ENCODE measurements around the gene FAM171A1.
"Not testable (repeated sequence)": the region's sequence is repeated elsewhere in the genome, so short reads cannot be mapped to it uniquely, and the experiment has no call there.

Gene FAM171A1

DNA sequence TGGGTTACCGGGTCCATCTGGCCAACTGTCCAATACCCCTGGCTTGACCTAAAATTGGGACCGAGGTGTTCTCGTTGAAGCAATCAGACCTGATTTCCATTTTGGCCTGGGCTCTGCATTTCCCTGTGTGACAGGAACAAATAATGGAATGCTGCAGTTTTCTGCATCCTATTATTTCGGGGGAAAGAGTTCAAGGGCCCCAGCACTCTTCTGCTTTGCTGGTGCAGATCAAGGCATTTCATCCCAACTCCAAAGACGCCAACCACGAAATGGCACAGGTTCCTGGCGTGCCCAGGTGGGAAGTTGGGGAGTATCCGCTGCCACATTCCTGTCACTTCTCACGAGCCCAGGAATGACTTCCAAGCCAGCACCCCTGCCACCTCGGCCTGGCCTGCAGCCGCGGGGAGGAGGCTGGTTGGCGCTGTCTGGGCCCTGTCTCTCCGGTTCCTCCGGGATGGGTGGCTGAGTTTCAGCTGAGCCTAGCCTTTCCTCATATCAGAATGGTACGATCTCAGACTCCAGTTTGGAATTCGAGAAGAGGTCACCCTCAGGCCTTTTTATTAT, 56.5 kb downstream of the FAM171A1 start:
- no peak for DNase-seq

DNA sequence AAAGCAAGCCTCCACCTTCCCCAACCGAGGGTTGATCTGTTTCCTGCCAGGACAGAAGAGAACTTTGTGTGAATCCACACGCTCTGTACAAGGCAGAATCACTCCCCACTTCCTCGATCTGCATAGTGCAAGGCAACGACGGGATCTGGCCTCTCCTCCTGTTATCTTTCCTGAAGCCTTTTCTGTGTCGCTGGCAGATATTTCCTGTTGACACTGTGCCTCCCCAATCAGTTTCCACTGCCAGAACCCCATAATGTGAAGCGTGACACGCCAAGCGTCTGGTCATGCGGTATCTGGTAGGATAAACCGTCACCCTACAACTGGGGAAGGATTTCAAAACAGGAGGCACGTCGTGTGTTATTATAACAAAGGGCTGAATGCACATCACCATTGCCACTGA, 57.2 kb downstream of the FAM171A1 start:
- DNase-seq: no peak

DNA sequence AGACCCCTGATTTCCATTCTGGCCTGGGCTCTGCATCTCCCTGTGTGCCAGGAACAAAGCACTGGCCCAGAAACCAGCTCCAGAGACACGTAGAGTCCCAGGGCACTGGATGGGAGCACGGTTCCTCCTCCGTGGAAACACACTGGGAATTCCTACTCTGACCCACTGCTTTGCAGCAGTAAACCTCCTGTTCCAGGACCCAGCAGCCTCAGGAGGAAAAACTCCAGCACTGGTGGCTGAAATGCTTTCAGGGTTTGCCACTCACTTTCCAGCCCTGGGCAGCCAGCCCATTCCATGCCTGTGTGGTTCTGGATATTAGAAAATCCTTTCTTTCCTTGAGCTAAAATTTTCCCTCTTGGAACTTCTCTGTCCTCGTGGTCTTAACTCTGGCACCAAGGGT, 58.0 kb downstream of the FAM171A1 start:
- no peak for DNase-seq

DNA sequence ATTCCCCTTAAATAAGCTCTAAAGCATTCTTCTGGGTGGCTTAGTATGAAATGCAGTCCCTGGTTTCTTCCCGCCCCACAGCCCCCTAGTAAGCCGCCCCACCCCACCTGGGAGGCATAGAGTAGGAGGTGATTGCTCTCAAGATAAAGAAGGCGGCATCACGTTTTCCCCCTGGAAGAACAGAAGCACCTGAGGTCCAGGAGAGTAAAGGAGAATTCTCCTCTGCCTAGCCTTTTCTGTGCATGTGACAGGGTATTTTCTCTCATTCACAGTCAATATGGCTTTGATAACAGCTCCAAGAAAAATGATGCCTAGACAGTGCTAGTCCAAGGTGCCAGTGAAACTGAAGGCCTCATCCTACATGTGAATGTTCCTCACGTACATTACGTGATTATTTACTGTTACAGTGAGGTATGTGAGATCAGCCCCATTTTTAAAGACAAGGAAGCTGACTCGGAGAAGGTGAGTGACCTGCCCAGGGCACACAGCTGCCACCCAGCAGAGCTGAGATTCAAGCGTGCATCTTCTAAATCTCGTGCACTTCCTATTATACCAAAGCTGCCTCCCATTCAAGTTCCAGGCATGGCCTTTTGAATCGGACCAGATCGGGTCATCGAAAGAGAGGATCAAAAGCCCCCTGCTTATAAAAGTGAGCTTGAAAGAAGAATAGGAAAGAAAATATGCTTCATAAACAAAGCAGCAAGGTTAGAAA, 59.4 kb downstream of the FAM171A1 start:
- no peak for DNase-seq

DNA sequence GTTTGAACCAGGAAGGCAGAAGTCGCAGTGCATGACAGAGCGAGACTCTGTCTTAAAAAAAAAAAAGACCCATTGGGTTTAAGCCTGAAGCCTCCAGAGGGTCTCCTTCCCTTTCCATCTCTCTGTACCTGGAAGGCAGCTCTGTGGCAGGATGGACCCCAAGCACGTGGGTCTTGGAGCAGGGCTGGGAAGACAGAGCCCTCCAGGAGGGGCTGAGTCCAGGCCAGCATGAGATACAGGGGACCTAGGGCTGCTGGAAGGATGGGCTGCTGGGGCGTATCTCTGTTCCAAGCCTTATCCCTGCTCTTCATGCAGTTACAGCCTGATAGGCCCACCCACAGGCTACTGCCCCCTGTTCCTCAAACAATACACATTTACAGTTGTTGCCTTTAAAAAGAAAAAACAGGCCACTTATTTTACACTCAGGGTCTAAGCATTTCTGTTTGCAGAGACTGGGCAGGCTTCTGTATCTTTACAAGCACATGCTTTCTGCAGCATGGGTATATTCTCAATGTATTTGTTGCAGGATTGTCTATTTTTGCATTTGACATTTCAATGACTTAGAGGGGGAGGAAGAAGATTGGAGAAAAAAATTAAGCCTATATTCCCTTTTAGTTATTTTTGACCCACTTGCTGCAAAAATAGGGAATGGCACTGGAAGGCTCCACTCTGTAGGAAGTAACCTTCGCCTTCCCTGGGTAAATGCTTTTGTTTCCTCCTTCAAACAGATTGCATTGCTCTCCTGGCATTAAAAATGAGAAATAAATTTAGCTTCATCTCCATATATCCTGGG, 60.1 kb downstream of the FAM171A1 start:
- no peak for DNase-seq

DNA sequence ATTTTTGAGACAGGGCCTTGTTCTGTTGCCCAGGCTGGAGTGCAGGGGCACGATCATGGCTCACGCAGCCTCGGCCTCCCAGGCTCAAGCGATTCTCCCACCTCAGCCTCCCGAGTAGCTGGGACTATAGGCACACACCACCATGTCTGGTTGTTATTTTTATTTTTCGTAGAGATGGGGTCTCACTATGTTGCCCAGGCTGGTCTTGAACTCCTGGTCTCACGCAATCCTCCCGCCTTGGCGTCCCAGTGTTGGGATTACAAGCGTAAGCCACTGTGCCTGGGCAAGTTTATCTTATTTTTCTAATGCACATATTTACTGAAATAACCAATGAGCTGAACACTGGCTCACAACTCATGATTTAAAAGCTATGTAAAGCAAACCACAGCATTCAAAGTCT, 61.9 kb downstream of the FAM171A1 start:
- no peak for DNase-seq

DNA sequence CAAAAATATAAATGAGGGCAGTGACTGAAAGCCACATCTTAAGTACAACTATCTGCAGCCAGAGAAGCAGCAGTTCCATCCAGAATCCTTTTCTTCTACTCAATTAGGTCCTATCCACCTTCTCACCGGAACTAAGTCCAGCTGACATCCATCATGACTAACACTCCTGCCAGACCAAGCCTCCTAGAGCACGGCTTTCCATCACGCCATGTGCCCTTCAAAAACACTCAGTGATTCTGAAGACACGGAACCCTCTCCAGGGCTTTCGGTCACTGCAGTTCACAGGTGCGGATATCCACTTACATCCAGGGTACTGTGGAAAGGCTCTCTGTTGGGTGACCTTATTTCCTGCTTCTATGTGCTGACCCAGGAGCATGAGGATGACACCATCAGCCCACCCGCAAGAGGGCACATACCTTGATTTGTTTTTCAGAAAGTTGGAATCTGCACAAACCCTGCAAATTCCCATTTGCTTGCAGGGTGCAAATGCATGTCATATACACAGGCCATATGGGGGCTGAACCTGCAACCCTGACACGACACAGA, 64.3 kb downstream of the FAM171A1 start:
- DNase-seq: no peak

DNA sequence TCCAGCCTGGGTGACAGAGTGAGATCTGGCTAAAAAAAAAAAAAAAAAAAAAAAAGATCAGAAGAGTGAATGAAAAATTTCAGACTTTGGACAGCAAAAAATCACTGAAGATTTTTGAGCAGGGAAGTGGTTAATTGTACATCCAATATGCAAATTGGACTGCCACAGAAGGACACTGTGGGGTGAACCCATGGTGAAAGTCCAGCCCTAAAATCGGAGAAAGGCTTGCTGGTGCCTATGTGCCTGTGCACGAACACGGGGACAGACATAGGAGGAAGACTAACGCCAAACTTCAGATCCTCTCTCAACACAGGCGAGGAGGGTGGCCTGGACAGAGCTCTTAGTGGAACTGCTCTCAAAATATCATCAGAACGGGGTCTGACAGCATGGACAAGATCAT, 65.5 kb downstream of the FAM171A1 start:
- no peak for DNase-seq

DNA sequence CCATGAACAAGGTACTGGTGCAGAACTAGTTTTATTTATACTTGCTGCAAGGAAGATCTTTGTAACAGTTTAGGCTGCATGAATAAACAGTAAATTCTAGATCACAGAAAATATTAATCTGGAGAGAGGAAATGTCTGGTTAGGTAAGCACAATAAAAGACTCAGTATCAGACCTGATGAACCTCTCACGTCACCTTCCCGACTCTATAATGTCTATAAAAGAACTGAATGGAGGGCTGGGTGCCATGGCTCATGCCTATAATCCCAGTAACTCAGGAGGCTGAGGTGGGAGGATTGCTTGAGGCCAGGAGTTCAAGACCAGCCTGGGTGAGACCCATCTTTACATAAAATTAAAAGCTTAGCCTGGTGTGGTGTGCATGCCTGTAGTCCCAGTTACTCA, 65.9 kb downstream of the FAM171A1 start:
- no peak for DNase-seq

DNA sequence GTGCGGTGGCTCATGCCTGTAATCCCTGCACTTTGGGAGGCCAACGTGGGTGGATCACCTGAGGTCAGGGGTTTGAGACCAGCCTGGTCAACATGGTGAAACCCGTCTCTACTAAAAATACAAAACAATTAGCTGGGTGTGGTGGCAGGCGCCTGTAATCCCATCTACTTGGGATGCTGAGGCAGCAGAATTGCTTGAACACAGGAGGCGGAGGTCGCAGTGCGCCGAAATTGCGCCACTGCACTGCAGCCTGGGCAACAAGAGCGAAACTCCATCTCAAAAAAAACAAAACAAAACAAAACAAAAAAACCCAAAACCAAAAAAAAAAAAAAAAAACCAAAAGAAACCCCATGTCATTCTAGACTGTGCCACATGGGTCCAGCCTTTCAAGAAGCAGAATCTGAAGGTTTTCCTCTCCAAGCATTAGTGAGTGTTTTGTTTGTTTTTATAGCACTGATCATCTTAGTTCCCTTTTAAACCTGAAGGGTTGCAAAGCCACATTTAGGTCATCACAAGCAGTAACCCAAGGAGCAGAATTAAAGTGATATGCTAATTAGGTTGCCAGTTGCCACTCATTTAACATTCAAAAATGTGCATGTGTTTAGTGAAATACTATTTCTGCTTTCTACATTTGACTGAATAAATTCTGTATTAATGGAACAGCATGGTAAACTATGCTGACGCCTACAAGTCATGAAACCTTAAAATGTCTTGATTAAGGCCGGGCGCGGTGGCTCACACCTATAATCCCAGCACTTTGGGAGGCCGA, 68.7 kb downstream of the FAM171A1 start:
- DNase-seq: not testable (repeated sequence)

DNA sequence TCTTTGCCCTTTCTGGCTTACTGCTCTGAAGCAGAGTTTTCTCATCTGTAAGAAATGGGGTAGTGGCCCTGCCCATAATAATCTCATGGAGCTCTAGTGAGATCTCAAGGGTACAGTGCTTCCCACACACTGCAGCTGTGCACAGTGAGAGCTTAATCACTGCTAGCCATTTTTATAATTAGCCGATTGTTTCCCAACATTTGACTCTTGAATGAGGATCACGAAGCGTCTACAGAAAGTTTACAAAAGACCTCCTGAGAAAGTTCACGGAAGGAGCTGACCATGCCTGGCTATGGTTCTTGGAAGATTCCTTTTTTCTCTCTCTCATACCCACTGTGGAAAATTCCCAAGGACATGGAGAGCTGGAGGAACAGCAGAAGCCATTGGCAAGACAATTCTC, 70.4 kb downstream of the FAM171A1 start:
- no peak for DNase-seq

DNA sequence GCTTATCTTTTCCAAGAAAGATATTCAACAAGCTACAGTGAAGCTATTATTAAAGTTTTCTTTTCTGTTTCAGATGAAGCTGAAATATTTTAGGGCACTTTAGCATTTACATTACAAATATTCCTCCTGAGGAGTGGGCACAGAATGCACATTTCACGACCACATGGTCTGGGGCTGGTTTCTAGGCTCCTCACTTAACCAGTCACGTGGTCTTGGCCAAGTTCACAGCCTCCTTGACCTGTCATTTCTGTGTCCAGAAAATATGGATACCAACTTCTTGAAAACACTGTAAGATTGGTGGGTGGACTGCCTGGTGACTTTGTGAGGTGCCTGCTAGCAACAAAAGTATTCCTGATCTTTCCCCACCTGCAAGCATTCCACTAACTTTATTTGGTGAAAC, 70.9 kb downstream of the FAM171A1 start:
- no peak for DNase-seq

DNA sequence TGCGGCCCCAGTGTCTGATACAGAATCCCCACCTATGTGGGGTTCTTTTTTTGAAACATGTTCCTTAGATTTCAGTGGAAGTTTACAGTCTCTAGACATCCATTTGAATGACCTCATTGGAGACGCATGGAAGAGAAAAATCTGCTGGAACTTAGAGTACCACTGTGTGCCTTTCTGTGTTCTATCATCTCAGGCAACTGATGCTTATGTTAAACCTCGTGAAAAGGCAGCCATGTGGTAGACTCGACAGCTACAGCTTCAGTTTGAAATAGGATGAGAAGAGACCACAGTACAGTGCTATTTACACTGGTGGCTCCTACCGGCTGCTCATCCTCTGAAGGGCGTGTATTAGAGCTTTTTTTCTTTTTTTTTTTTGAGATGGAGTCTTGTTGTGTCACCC, 74.4 kb downstream of the FAM171A1 start:
- no peak for DNase-seq

DNA sequence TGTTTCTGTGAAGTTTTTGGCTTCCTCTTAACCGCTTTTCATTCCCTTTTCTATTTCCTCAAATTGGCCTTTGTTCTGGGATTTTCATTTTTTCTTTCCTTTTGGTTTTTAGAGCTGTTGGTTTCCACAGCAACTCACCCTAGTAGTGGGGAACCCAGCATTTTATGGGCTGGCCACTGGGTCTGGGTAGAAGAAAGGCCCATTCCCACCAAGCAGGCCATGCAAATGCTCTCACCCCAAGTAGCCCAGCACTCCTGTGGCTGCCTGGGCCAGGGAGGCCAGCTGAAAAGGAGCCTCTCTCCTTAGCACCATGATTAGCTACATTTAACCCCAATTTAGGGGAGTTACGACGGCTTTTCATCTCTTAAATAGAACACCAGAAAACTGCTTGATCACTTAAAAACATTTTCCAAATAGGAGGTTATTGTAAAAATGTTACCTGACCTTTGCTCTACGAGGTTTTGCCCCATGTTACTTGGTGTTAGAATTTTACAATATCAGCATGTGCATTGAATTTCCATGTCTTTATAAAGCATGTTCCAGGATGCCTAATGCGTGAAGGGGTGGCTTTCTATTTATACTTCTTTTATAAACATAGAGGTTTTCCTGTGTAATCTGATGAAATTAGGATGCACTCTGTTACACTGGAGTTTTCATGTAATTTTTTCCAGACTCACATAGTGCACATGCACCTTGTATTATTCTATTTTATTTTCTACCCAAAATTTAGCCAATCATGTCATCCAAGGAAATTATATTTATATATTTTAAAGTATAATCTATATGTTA, 75.4 kb downstream of the FAM171A1 start:
- DNase-seq: no peak

DNA sequence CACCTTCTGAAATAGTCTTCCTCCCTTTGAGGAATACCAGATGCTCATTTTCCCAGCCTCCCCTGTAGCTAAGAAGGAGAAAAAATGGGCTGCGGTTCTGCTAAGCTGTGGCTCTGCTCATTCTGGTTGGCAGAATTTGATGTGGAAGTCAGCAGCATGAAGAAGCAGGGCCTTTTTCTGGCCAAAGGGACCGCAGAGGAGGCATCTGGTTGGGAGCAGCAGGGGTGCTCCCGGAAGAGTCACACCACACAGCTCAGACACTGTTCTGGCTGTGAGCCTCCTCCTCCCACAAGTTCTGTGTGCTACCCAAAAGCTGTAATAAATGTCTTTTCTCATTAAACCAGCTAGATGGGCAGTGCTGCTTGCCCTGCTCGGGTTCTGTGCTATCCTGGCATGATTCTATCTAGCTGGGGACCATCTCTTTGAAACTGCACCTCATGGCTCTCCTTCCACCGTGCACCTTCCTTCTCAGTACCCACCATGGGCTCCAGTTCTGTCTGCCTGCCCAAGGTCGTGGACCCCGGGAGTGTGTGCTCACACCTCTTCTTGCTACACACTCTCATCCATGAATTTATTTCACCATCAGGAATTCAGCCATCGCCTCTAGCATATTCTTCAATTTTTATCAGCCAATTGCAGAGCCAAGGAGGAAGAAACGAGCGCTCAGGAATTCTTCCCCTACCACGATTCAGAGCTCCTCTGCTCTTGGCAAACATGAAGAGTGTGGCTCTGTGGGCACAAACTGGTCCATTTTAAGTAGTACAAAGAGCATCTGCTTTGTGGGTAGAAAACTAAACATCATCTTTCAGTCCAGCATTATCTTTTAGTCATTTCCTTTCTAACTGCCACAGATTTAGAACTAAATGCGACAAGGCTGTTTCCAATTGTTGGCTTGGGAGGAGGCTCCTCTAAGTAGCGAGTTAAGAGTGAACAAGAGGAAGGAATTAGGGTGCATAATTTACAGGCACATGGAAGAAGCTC, 76.9 kb downstream of the FAM171A1 start:
- DNase-seq: no peak

DNA sequence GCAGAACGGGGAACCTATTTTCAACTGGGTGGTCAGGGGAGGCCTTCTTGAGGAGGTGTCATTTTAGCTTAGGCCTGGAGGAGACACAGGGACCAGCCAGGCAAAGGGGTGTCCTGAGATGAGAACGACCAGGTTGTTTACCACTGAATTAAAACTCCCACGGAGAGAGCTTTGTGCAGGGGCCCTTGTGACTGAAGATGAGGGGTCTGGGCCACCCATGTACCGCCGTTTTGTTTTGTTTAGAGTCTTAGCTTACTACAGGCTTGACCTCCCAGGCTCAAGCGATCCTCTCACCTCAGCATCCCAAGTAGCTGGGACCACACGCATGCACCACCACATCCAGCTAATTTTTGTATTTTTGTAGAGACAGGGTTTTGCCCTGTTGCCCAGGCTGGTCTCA, 80.4 kb downstream of the FAM171A1 start:
- DNase-seq: no peak

DNA sequence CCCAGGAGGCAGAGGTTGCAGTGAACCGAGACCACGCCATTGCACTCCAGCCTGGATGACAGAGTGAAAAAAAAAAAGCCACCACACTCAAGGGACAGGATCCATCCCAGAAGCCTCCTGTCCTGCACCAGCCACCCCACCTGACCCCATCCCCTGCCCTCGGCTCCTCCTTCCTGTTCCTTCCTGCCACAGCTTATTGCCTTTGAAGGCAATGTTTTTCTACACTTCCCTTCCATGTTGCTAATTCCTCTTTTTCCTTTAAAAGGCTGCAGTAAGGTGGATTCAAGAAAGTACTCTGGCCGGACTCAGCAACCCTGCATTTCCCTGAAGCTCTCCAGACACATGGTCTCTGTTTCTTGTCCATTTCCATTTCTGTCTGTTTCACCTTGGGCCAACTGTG, 80.9 kb downstream of the FAM171A1 start:
- DNase-seq: no peak

DNA sequence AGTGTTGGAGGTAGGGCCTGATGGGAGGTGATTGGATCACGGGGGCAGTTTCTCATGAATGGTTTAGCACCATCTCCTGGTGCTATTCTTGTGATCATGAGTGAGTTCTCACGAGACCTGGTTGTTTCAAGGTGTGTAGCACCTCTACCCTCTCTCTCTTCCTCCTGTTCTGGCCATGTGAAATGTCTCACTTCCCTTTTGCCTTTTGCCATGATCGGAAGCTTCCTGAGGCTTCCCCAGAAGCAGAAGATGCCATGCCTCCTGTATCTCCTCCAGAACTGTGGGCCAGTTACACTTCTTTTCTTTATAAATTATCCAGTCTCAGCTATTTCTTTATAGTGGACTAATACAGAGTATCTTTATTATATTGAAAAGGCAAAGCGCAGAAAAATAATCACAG, 90.1 kb downstream of the FAM171A1 start:
- no peak for DNase-seq

DNA sequence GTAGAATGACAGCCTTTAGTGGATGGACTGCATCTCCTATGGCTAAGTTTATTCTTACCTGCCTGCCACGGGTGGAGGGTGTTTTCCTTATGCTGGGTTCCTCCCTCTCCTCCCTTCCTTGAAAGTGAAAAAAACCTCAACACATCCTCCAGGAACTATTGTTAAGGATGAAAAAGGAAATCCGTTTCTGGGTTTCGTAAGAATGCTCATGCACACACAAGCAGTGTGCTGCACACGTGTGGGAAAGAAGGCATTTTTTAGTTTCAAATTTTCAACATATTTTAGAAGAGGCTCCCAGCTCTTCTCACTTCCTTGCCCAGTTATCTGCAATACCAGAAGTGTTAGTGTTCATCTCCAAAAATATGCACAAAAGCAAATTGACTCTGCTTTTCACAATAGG, 90.6 kb downstream of the FAM171A1 start:
- DNase-seq: no peak

DNA sequence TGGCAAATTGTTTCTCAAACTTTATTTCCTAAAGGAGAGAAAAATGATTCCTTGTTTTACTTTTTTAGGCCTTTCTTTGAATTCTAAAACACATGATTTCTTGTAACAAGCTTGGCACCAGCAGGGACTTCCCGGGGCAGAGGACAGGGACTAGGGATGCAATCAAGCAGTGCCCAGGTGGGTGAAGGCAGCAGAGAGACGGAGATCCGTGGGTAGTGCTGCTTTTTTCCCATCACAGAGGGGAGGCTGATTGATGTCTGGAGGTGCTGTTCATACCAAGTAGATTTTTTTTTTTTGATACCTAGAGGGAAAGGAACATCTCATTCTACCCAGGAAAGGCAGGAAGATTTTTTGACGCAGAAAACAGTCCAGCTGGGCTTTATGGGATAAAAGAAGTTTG, 91.9 kb downstream of the FAM171A1 start:
- no peak for DNase-seq

DNA sequence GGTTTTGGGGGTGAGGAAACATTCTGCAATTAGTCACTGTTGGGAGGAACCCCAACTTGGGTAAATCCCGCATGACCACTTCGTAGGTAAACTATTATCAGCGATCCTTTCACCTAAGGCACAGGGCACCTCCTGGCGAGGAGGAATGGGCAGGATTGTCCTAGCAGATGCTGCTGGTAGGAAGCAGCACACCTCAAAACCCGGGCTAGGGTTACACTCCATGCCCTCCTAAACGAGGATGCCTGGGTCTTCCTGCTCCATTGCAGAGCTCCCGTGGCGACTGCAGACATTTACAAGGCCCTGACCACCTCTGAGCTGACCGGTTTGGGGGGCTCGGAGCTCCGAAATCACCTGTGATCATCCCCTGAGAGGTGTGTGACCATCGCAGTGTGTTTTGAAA, 92.3 kb downstream of the FAM171A1 start:
- no peak for DNase-seq

Data from CD4-positive, alpha-beta T cell treated with Interleukin-21 for 1 hour (primary cell).